ENCODE measurements around the gene USP48. TPM values are rescaled to one million over a fixed set of nuclear protein-coding genes. Genes with fewer than 3 reads are reported as not detected.

The USP48 gene
- polyA plus RNA-seq, 12 donors: 38.1 to 72.3 (median 52.6) TPM; not detected in 1

GRCh38 chr1:21751281-21751680 is 31.7 kb downstream of the USP48 start:
- no peak for DNase-seq

DNA sequence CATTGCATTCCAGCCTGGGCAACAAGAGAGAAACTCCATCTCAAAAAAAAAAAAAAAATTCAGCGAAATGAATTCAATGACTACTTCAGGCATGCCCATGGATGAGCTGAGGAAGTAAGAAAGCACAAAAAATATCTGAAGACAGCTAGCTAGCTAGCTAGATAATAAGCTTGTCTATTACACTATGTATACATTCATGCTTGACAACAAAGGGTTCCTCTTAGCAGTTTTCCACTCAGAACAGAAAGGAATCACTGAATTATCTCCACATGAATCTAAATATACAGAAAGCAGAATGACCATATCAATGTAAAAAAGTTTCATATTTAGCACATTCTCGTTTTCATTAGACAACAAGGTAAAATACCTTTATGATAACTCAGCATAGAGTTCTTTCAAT is 32.1 kb downstream of the USP48 start:
- no peak for DNase-seq

DNA sequence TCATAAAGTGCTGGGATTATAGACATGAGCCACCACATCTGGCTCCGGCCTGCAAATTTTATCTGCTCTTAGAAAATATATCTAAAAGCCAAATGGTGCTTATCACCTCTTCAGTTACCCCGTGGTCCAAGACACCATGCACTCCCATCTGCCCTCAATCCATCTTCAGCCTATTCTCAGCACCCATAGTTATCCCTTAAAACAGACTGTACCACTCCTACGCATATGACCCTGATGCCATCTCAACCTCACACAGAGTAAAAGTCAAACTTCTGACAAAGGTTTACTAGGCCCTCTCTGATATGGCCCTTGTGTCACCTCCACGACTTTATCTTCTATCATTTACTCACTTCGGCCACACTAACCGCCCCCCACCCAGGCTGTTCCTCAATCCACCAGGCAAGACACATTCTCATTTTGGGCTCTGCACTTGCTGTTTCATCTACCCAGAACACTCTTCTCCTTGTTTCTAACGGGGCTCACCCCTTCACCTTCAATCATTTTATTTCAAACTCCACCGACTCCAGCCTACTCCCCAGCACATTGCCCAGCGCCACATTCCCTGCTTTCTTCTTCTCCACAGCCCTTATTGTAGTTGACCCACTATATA is 33.0 kb downstream of the USP48 start:
- no peak for DNase-seq

- no peak for DNase-seq
Measured at GRCh38 chr1:21749109-21749508, 33.8 kb downstream of the USP48 start.

- DNase-seq: no peak
Measured at GRCh38 chr1:21743476-21743875, 39.5 kb downstream of the USP48 start.

DNA sequence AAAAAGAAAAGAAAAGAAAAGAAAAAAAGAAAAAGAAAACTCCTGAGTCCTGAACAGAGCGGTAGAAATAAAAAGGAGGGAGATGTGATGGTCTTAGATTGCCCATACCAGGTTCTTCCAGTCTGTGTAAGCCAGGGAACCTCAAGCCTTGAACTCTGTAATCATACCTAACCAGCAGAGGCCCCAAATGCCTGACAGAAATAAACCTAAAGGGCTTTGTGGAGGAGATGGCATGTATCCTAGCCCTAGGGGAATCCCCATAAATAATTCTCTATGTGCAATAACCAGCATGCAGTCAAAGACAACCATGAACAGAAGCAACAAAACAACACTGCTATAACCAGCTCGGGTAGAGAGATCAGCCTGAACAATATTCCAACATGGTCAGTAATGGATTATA is 40.4 kb downstream of the USP48 start:
- no peak for DNase-seq

DNA sequence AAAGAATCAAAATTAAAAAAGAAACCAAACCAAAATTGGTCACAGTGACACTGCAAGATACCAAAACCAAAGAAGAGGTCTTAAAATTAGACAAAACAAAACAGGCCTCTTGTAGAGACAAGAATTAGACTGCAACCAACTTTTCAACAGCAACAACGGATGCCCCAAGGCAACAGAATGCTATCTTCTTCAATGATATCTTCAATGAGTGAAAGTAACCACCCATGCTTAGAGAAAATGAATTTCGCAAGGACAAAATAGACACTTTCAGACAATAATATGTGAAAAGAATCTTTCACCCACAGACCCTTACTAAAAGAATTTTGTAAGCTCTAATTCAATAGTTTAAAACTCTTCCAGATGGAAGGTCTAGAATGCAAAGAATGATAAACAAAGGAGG is 41.7 kb downstream of the USP48 start:
- no peak for DNase-seq

GRCh38 chr1:21736876-21737275 is 46.1 kb downstream of the USP48 start:
- DNase-seq: no peak

DNA sequence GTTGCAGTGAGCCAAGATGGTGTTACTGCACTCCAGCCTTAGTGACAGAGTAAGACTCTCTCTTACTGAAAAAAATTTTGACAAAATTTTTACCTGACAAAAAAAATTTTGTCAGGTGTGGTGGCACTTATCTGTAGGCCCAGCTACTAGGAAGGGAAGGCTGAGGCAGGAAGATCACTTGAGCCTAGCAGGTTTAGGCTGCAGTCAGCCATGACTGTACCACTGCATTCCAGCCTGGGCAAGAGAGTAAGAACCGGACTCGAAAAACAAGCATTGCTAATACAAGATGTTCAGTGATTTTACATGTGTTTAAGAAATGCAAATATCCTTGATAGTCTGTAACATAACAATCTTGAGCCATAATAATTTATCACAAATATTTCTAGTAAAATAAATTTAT is 46.9 kb downstream of the USP48 start:
- DNase-seq: no peak

DNA sequence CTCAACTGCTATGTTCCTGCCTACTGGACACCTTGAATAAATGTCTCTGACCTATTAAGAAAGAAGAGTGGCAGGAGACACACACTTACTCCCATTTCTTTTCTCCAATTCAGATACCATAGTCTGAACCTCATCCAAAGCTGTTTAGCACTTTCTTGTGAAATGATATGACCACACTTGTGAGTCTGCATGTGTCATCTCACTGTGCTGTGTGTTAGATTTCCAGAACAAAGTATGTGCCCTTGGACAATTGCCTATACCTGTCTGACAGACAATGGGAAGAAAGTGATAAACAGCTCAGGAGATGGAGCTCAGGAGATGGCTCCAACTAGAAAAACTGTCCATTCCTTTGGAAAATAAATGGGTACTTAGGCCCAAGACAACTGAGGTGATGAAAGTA is 48.4 kb downstream of the USP48 start:
- DNase-seq: no peak

- DNase-seq: no peak
Measured at GRCh38 chr1:21732664-21733063, 50.3 kb downstream of the USP48 start.

DNA sequence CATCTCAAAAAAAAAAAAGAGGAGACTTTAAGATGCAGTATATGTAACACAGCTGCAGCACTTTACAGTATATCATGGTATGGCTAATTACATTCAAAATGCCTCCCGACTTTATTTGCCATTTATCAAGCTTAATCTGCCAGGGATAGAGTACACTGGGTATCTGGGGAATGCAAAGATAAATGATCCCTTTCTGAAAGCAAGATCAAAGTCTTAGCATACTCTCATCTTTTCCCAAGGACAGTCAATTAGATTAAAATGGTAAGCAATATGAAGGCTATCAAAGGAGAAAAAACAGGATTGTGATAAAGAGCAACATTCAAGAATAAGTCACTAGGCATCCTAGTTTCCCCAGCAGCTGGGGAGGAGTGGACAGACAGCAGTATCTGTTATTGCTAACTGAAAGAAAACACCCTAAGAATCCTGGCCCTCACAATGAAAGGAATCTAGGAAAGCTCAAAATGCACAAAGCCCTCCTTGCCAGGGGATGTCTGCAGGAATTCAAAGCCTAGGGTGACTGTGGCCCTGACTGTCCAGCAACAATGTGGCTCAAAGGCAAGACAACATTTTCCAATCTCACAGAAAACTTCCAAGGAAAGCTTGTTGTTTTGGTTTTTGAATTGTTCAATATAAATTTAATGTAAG is 57.1 kb downstream of the USP48 start:
- no peak for DNase-seq

DNA sequence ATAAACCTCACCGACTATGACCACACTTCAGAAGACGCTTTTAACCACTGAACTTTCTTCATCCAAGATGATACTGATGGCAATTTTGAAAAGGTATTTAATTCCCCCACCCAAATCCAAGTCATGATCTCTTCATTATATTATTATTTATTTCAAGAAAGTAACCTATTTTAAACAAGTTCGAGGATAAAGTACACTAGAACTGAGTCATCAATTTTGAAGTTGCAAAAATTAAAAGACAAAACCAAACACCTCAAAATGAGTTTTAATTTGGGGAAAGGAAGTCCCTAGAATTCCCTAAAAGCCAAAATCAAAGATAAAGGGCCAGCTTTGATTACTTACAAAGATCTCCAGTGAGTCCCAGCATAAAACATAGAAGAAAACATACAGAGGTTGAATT is 58.4 kb downstream of the USP48 start:
- DNase-seq: no peak

DNA sequence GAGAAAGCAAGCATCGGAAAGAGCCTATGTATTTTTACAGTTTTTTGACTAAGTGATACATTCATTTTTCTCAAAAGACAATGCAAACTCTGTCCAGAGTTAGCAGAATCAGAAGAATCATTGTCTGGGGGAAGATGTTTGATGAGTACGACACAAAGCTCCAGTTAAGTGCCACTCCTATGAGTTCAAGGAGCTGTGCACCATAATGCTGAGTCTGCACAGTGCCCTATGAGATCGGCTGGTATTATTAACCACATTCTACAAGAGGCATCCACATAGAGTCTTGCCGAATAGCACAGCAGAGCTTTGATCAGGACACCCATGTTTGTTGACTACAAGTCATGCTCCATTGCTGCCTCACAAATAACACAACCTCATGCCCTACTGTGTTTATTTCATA is 58.9 kb downstream of the USP48 start:
- DNase-seq: no peak

GRCh38 chr1:21721295-21721985 is 61.5 kb downstream of the USP48 start:
- DNase-seq: no peak

DNA sequence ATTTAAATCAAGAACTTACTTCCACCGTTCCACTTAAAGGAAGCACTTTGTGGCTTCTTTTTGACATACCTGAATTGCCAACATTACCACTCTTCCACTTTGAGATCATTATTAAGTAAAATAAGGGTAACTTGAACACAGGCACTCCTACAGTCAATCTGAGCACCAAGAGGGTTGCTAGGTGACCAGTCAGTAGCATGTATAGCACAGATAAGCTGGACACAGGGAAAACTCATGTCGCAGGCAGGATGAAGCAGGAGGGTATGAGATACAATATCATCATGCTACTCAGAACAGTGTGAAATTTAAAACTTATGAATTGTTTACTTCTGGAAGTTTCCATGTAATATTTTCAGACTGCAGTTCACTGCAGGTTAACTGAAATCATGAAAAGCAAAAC is 66.8 kb downstream of the USP48 start:
- no peak for DNase-seq

DNA sequence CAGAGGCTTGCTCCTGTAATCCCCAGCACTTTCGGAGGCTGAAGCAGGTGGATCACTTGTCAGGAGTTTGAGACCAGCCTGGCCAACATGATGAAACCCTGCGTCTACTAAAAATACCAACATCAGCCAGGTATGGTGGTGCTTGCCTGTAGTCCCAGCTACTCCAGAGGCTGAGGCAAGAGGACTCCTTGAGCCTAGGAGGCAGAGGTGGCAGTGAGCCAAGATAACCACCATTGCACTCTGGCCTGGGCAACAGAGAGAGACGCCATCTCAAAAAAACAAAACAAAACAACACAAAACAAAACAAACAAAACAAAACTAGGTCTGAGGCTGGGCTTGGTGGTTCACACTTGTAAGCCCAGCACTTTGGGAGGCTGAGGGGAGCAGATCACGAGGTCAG is 75.1 kb downstream of the USP48 start:
- DNase-seq: no peak

DNA sequence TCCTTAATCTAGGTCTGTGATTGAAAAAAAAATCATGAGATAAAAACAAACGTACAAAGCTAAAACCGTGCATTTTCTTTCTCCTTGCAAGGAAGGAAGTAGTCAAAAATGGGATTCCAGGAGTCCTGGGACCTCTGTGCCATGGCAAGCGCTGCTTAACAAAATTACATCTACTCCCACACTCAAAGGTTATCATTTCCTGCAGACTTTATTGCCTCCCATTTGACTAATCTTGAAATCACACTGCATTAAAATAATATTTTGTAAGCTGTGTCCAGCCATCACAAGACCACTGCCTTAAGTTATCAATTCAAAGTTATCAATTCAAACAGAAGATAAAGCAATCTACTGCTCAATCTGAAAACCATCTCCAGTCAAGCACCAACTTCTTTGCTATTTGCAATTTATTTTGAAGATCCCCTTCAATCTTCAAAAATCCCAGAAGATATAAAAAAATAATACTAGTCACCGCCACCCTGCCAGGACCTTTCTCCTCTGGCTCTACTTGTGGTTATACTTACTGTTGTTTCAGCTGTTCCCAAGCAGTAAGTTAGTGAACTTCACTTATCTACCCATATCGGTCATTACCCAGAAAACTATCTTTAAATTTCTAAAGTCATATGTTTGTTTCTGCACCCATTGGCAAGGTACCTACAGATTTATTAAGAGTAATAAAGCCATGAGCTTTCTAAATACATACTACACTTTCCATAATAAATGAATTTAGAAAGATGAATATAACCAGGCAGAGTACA is 75.7 kb downstream of the USP48 start:
- no peak for DNase-seq

GRCh38 chr1:21706151-21706835 is 76.7 kb downstream of the USP48 start:
- DNase-seq: no peak

DNA sequence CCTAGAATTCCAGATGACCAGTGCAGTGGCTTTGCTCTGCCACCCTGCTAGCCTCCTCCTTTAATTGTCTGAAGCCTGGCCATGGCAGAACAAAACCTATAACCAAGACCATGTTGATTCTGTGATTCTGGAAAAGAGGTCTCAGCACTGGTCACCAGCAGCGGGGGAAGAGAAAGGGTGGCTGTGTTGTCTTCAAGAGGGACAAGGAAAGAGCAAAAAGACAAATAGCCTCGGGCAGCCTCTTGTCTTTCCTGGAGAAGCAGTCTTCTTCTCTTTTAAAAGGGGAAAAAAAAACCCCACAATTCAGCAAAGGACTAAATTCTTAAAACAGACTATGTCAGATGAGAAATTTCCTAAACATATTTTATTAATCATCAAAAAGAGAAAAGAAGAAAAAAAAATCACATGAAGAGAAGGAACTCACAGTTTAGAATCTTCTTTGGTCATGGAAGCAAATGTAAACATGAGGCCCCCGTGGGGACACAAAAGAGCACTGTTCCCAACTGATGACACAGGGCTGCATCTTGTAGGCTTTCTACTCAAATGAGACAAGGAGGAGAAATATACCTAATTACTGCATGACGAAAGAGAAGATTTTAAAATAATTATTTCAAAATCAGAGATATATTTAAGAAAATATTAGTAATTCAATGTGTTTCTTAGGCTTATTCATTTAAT is 77.5 kb downstream of the USP48 start:
- no peak for DNase-seq

DNA sequence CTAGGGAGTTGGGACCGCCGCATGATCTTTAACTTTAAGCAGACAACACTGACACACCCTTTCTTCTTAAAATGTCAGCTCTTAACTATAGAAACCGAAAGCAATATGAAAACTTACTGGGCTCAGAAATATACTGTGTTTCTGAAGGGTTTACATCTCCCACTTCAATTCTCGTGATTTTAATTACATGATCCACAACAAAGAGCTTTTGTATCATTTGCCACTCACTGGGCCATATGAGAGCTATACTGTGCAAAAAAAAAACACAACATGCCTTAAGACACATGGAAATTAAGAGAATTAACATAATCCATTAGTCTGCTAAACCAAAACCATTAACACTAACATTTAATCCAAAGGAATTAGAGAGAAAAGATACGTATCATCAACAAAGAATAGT is 78.8 kb downstream of the USP48 start:
- DNase-seq: no peak
